ENCODE data around the gene INHBB.

The INHBB gene

DNA sequence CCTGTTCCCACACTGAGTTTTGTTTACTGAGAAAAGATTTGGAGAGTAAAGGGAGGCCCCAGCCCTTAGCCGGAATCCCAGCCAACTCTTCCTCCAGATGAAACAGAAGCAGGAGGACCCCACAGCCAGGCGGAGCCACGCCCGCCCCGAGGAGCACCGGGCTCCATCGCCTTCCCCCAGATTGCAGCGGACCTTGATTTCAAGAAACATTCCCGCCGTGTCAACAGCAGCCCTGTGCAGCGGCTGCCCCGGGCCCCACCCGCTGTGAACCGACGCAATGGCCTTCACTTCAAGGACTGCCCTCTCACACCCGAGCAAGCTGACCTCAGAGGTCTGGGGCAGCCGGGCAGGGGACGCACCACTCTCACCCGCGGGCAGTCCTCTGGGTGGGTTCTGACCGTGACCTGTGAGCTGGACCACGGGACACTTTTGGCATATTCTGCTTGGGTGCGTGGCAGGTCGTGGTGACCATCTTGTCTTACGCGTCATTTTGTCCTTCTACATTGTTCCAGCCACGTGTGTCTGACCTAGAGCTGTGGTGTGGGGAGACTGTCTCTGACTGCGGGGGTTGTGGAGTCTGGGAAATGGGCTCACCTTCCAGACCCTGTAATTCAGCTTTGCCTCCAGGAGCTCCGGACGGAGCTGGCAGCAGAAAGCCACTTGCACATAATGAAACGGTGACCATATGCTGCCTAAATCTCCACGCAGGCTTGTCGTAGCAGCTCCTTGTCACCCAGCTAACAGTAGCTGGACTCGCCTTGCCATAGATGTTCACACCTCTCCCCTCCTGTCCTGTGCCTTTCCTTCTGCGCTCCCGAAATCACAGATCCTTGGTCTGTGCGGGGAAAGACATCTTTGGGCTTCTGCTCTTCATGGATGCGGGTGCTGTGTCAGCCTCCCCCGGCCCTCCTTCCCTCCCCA lies 32.0 kb upstream of the INHBB start:
- Histone ChIP-seq H3K27me3 (replicated peaks) (peaks cover 7% of the 10 kb centered on the region), H3K4me3 (ENCODE audit: low read depth, low read length) (peak overlapping the region; percentile 53), H3K36me3 (replicated peaks) (no peaks in the 10 kb centered on the region), H3K27ac (no peak overlapping the region)
- in situ Hi-C loops (cut with HindIII; ENCODE audit: low pct_ligation_motif_present, low sequenced_read_pairs), result no loop called here
- DNase-seq, result no peak
- TF ChIP-seq, protein P1, sequence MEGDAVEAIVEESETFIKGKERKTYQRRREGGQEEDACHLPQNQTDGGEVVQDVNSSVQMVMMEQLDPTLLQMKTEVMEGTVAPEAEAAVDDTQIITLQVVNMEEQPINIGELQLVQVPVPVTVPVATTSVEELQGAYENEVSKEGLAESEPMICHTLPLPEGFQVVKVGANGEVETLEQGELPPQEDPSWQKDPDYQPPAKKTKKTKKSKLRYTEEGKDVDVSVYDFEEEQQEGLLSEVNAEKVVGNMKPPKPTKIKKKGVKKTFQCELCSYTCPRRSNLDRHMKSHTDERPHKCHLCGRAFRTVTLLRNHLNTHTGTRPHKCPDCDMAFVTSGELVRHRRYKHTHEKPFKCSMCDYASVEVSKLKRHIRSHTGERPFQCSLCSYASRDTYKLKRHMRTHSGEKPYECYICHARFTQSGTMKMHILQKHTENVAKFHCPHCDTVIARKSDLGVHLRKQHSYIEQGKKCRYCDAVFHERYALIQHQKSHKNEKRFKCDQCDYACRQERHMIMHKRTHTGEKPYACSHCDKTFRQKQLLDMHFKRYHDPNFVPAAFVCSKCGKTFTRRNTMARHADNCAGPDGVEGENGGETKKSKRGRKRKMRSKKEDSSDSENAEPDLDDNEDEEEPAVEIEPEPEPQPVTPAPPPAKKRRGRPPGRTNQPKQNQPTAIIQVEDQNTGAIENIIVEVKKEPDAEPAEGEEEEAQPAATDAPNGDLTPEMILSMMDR (IDR thresholded peaks at IDR 0.05; ENCODE audit: low read depth, low read length, missing control alignments), result no peak

DNA sequence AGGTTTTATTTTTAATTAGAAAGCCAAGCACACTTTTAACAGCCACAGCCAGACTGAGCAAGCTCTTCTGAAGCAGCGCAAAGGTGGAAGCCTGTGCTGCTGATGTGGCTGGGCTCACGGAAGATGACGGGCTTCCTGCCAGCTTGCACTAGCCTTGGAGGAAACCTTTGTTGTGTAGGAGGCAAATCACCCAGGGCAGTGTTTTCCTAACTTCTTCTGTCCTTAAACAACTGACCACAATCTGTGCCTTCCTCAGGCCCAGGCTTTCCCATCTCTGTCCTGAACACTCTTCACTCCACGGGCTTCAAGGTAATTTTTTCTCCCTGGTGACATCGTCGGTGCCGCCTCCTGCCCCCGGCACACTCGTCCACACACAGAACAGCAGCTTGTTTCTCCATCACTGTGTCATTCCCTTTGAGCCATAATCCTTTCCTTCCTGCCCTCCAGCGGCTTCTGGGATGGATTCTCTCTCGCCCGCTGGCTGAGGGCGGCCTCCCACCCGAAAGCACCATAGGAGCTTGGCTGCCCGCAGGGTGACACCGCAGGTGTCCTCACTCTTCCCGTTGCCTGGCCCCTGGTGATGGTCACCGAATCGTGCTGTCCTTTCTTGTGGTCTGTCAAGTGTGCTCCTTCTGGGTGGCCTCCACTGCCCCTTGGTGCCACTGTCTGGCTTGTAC lies 31.1 kb upstream of the INHBB start:
- TF ChIP-seq, protein P1 (IDR thresholded peaks at IDR 0.05; ENCODE audit: low read depth, low read length, missing control alignments), result no peak
- Histone ChIP-seq H3K27ac (no peak overlapping the region), H3K27me3 (replicated peaks) (peaks cover 8% of the 10 kb centered on the region), H3K36me3 (replicated peaks) (no peaks in the 10 kb centered on the region), H3K4me3 (ENCODE audit: low read depth, low read length) (no peak overlapping the region)
- DNase-seq, result no peak
- in situ Hi-C loops (cut with HindIII; ENCODE audit: low pct_ligation_motif_present, low sequenced_read_pairs), result no loop called here

DNA sequence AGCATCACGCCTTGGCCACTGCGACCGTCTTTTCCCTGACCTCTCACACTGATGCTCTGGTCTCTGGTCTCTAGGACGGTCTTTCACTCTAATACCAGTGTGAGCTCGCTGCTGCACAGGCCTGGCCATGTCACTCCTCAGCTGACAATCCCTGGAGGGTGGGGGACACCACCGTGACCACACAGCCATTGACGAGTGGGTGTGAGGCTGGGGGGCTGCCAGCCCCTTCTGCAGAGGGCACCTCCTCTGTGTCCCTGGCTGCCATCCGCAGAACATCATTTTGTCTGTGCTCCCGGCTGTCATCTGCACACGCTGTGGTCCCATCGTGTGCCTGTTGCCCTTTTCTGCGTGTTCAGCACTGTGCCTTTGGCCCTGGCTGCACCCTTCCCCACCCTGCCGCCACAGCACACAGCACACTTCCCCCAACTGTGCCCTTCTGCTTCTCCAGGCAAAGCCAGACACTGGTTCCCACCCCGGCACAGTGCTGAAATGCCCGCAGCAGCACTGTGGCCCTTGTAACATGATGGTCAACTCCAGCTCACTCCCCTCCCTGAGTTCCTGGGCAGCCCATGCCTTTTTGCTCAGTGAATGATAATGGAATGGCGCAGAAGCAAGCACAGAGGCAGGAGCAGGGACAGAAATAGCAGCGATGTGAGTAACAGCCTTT lies 30.4 kb upstream of the INHBB start:
- no peaks in the 10 kb centered on the region for H3K36me3 ChIP-seq (replicated peaks)
- H3K27ac ChIP-seq, result no peak overlapping the region
- H3K4me3 ChIP-seq (ENCODE audit: low read depth, low read length), result no peak overlapping the region
- TF ChIP-seq, protein P1 (IDR thresholded peaks at IDR 0.05; ENCODE audit: low read depth, low read length, missing control alignments), result no peak
- DNase-seq, result no peak
- in situ Hi-C loops (cut with HindIII; ENCODE audit: low pct_ligation_motif_present, low sequenced_read_pairs), result no loop called here
- peaks cover 14% of the 10 kb centered on the region for H3K27me3 ChIP-seq (replicated peaks)

DNA sequence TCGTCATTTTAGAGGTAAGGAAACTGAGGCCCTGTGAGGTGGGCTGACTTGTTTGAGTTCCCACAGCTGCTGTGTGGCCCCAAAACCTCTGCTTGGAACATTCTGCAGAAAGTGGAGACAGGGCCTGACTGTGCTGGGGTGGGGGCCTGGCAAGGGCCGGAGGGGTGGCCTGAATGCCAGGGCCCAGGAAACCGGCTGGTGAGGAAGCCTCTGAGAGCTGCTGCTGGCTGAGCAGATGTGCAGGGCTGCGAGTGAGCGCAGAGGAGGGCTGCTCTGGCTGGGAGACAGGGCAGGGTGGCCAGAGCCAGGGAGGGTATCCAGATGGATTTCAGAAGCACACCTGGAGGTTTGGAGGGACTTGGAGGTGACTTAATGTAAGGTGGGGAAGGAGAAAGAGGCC lies 29.9 kb upstream of the INHBB start:
- in situ Hi-C loops (cut with HindIII; ENCODE audit: low pct_ligation_motif_present, low sequenced_read_pairs), result no loop called here
- DNase-seq, result no peak
- peaks cover 15% of the 10 kb centered on the region for H3K27me3 ChIP-seq (replicated peaks)
- H3K36me3 ChIP-seq (replicated peaks), result no peaks in the 10 kb centered on the region
- H3K27ac ChIP-seq, result no peak overlapping the region
- H3K4me3 ChIP-seq (ENCODE audit: low read depth, low read length), result no peak overlapping the region
- TF ChIP-seq, protein P1 (IDR thresholded peaks at IDR 0.05; ENCODE audit: low read depth, low read length, missing control alignments), result no peak

DNA sequence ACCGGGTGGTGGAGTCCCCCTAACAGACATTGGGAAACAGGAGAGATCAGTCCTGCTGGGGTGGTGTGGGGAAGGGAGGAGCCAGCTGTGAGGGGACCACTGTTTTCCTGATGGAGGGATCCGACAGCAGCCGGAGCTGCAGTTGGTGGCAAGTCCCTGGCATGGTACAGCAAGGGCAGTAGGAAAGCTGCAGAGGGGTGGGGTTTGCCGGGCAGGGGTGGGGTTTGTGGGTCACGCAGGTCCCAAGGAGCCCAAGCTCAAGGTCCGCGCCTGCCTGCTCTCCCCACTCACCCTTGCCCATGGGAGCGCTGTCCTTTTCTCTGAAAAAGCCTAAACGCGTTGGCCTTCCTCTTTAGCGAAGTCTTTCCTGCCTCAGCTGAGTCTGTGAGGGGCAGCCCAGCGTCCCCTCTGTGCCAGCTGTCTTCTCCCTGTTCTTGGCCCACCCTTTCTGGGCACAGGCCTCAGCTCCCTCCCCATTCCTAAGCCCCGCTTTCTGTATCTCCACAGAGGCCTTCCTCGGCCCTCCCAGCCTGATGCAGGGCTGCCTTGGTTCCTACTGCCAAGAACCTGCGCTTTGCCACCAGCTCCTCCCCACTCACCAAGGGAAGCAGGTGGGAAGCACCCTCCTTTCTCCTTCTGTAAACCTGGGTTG lies 29.3 kb upstream of the INHBB start:
- no peak for DNase-seq
- in situ Hi-C loops (cut with HindIII; ENCODE audit: low pct_ligation_motif_present, low sequenced_read_pairs), result no loop called here
- Histone ChIP-seq H3K4me3 (ENCODE audit: low read depth, low read length) (no peak overlapping the region), H3K27me3 (replicated peaks) (peaks cover 15% of the 10 kb centered on the region), H3K36me3 (replicated peaks) (no peaks in the 10 kb centered on the region), H3K27ac (no peak overlapping the region)
- TF ChIP-seq, protein P1 (IDR thresholded peaks at IDR 0.05; ENCODE audit: low read depth, low read length, missing control alignments), result no peak
